Lung (tissue), 12 donors: Measurements from ENCODE around the gene TMEM185B. TPM values are rescaled to one million over a fixed set of nuclear protein-coding genes. Genes with fewer than 3 reads are reported as not detected.
"Not testable (repeated sequence)": the region's sequence is repeated elsewhere in the genome, so short reads cannot be mapped to it uniquely, and the experiment has no call there.

Source experiments
- ATAC-seq: fragments of 200-7000 bp; cut with Tn5 transposase; one replicate; pipeline ENCODE4 v1.9.1; 2020; ENCODE audit warnings: moderate number of reproducible peaks; ENCODE audit not compliant: insufficient read depth, low FRiP score
- DNase-seq, 3 donors: peaks; one replicate each; pipeline ENCODE4 v3.0.0-alpha.2; 2013 to 2017
- H3K27ac ChIP-seq, 2 donors: one replicate each; pipeline ENCODE4 v1.5.1; 2013; ENCODE audit warnings: mild to moderate bottlenecking in 2 of 2, moderate library complexity in 2 of 2, control low read depth in 1 of 2, inconsistent platforms in 1 of 2, low read depth in 1 of 2, low read length in 1 of 2
- H3K27me3 ChIP-seq, 3 donors: one replicate each; pipeline ENCODE4 v1.5.1; 2013; ENCODE audit warnings: low read length in 2 of 3; ENCODE audit not compliant: control insufficient read depth in 3 of 3, insufficient read depth in 3 of 3
- H3K36me3 ChIP-seq, 4 donors: one replicate each; pipeline ENCODE4 v1.5.1; 2013; ENCODE audit warnings: low read length in 4 of 4, mild to moderate bottlenecking in 1 of 4, moderate library complexity in 1 of 4; ENCODE audit not compliant: control insufficient read depth in 4 of 4, insufficient read depth in 4 of 4
- H3K4me1 ChIP-seq, 5 donors: one replicate each; pipeline ENCODE4 v1.5.1; 2013; ENCODE audit warnings: low read length in 5 of 5, mild to moderate bottlenecking in 2 of 5, moderate library complexity in 1 of 5; ENCODE audit not compliant: control insufficient read depth in 5 of 5, insufficient read depth in 5 of 5
- H3K4me3 ChIP-seq: one replicate; pipeline ENCODE4 v1.5.1; 2013; ENCODE audit warnings: mild to moderate bottlenecking, control low read depth, moderate library complexity
- H3K9ac ChIP-seq, 2 donors: one replicate each; pipeline ENCODE4 v1.5.1; 2013; ENCODE audit warnings: low read length in 2 of 2, control low read depth in 1 of 2; ENCODE audit not compliant: insufficient read depth in 1 of 2
- H3K9me3 ChIP-seq, 4 donors: one replicate each; pipeline ENCODE4 v1.5.1; 2013; ENCODE audit warnings: low read length in 3 of 4, mild to moderate bottlenecking in 1 of 4, moderate library complexity in 1 of 4; ENCODE audit not compliant: control insufficient read depth in 4 of 4, insufficient read depth in 3 of 4
- WGBS, 2 donors: extraction: QIAGEN DNeasy Blood & Tissue Kit; methylation state at CpG; one replicate each; pipeline ENCODE4 v1.1.7; 2013; 5-methylcytosine and 5-hydroxymethylcytosine counted together
- polyA plus RNA-seq, 2 donors: library from polyadenylated mRNA; stranded (reverse); fragments of 200-250 nt; gene quantifications; one replicate each; pipeline ENCODE4 v1.2.1, GENCODE V29; 2013
- total RNA-seq, 2 donors: library from RNA; depleted of rRNA in 1 of 2; stranded (reverse); fragments of >200 nt in 1 of 2; gene quantifications; one replicate each; pipeline ENCODE4 v1.2.1, GENCODE V29; 2014 to 2021
- TF ChIP-seq, protein P1 (sequence below): IDR thresholded peaks from 2 replicates; pipeline ENCODE4 v1.5.1; 2012; ENCODE audit warnings: mild to moderate bottlenecking; ENCODE audit errors: control extremely low read depth, extremely low read depth
- donor health status: control.
- donor health status: control.
- donor health status: Bipolar disorder and iron deficiency.
- donor health status: healthy.
- donor health status: DM: yes; HTN: yes; CAD: no.

TMEM185B gene
- total and polyA plus RNA-seq, 4 donors = 6.5 to 35.2 (median 27.1) TPM

DNA sequence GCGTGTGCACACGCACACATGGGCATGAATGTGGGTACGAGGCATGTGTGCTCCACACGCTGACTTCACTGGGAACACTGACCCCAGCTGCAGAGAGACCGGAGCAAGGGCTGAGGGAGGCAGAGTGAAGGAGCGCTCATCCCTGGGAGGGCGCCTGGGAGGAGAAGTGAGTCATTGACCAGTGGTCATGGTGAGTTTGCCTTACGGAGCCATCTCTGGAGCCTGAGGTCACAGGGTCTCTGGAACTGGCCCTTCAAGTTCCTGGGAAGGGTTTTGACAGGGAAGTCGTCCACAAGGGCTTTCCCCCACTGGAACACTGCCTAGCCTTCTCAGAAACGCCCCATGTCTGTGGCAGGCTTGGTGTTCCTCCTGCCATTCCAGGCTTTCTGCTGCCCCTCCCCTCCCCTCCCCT lies 14.3 kb upstream of the TMEM185B start:
- Histone ChIP-seq H3K27ac (no peak overlapping the region), H3K36me3 (no peaks in the 10 kb centered on the region), H3K9ac (no peak overlapping the region), H3K4me3 (no peak overlapping the region), H3K9me3 (no peaks in the 10 kb centered on the region), H3K4me1 (peaks cover 0 to 23% (median 0%) of the 10 kb centered on the region in 5 donors), H3K27me3 (no peaks in the 10 kb centered on the region)
- TF ChIP-seq, protein P1, sequence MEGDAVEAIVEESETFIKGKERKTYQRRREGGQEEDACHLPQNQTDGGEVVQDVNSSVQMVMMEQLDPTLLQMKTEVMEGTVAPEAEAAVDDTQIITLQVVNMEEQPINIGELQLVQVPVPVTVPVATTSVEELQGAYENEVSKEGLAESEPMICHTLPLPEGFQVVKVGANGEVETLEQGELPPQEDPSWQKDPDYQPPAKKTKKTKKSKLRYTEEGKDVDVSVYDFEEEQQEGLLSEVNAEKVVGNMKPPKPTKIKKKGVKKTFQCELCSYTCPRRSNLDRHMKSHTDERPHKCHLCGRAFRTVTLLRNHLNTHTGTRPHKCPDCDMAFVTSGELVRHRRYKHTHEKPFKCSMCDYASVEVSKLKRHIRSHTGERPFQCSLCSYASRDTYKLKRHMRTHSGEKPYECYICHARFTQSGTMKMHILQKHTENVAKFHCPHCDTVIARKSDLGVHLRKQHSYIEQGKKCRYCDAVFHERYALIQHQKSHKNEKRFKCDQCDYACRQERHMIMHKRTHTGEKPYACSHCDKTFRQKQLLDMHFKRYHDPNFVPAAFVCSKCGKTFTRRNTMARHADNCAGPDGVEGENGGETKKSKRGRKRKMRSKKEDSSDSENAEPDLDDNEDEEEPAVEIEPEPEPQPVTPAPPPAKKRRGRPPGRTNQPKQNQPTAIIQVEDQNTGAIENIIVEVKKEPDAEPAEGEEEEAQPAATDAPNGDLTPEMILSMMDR = no peak
- 73 to 87% methylated on average over 10 of the region's 10 CpGs for whole genome bisulfite sequencing, 2 donors
- DNase-seq (no peak), ATAC-seq (peak; percentile 22)

DNA sequence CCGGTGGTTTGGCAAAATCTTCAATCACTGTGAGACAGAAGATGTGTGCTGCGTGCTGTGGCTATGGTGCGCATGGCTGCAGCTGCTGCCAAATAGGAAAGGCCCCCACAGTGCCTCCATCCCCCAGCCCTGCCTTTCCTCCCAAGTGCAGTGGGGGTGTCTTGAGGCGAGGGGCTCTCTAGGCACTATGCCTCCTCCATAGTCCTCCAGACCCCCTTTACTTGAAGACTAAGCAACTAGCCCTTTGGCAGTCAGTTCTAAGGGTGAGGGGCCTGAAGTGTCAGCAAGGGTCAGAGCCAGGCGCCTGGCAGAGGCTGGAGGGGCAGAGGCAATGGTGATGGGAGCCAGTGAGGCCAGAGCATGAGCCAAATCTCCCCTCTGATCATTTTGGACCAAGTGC lies 13.6 kb upstream of the TMEM185B start:
- ATAC-seq (no peak), DNase-seq (no peak)
- Histone ChIP-seq H3K9ac (no peak overlapping the region), H3K4me1 (peaks cover 0 to 23% (median 0%) of the 10 kb centered on the region in 5 donors), H3K9me3 (no peaks in the 10 kb centered on the region), H3K36me3 (no peaks in the 10 kb centered on the region), H3K27ac (no peak overlapping the region), H3K4me3 (no peak overlapping the region), H3K27me3 (no peaks in the 10 kb centered on the region)
- WGBS, 2 donors = 83 to 97% methylated on average over 5 of the region's 5 CpGs
- TF ChIP-seq, protein P1 = no peak

DNA sequence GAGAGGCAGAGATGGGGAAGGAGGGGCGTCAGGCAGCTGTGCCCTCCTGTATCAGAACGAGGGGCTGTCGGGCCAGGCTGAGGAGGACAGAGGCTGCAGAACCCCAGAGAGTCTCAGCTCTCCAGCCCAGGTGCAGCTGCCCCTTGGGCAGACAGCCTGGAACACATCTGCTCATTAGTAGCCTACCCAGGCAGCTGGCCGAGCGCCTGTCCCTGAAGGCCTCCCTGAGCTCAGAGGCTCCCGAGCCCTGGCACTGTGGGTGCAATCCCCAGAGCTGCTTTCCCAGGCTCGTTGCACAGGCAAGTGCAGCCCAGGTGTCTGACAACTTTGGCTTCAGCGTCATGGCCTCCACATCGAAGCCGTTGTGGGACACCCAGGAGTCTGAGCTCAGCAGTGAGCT lies 13.1 kb upstream of the TMEM185B start:
- Histone ChIP-seq H3K36me3 (no peaks in the 10 kb centered on the region), H3K9me3 (no peaks in the 10 kb centered on the region), H3K4me1 (peaks cover 0 to 23% (median 0%) of the 10 kb centered on the region in 5 donors), H3K27me3 (no peaks in the 10 kb centered on the region), H3K4me3 (no peak overlapping the region), H3K9ac (no peak overlapping the region), H3K27ac (no peak overlapping the region)
- ATAC-seq (no peak), DNase-seq (no peak)
- TF ChIP-seq, protein P1 = no peak
- WGBS, 2 donors = 94 to 95% methylated on average over 10 of the region's 10 CpGs

DNA sequence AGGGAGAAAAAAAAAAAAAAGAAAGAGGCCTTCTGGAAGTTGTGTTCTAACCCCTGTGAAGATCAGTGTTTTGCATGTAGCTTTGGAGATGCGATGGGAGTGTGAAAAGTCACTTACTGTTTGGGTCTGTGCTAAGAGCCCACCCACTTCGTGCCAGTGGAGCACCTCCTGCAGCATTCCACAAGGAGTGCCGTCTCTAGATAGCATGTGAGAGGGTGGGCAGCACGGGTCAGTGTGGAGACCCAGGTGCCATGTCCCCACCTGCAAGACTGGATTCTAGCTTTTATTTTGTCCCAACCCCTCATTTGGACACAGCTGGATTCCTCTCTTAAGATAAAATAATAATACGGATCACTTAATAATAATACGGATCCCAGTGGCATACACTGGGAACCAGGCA lies 12.5 kb upstream of the TMEM185B start:
- Histone ChIP-seq H3K9me3 (no peaks in the 10 kb centered on the region), H3K27ac (no peak overlapping the region), H3K4me1 (peaks cover 0 to 16% (median 0%) of the 10 kb centered on the region in 5 donors), H3K4me3 (no peak overlapping the region), H3K9ac (no peak overlapping the region), H3K36me3 (no peaks in the 10 kb centered on the region), H3K27me3 (no peaks in the 10 kb centered on the region)
- DNase-seq (no peak), ATAC-seq (no peak)
- TF ChIP-seq, protein P1 = no peak
- 95 to 96% methylated on average over 6 of the region's 6 CpGs for WGBS, 2 donors

DNA sequence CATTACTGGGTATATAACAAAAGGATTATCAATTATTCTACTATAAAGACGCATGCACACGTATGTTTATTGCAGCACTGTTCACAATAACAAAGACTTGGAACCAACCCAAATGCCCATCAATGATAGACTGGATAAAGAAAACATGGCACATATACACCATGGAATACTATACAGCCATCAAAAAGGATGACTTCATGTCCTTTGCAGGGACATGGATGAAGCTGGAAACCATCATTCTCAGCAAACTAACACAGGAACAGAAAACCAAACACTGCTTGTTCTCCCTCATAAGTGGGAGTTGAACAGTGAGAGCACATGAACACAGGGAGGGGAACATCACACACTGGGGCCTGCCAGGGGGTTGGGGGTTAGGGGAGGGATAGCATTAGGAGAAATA lies 12.0 kb upstream of the TMEM185B start:
- not testable (repeated sequence) for H3K9me3 ChIP-seq, ATAC-seq, H3K4me3 ChIP-seq, H3K27ac ChIP-seq, H3K9ac ChIP-seq, H3K27me3 ChIP-seq, H3K36me3 ChIP-seq, DNase-seq
- WGBS, 2 donors = 71 to 82% methylated on average over 2 of the region's 2 CpGs
- peaks cover 0 to 15% (median 0%) of the 10 kb centered on the region in 5 donors for H3K4me1 ChIP-seq
